Thyroid gland (tissue), 4 donors: ENCODE results near the gene POLR3K. TPM values are rescaled to one million over a fixed set of nuclear protein-coding genes. Genes with fewer than 3 reads are reported as not detected.

ENCODE experiments used
- DNase-seq, 2 donors: peaks; one replicate each; pipeline ENCODE4 v3.0.0-alpha.2; 2019
- H3K27ac ChIP-seq, 3 donors: fragments of 200-600 bp; sonication (generic); 1 replicate in 2 of 3; 2 replicates in 1 of 3; pipeline ENCODE4 v1.5.1; 2016 to 2019; ENCODE audit warnings: mild to moderate bottlenecking in 1 of 3, moderate library complexity in 1 of 3
- H3K27me3 ChIP-seq: fragments of 200-600 bp; sonication (generic); one replicate; pipeline ENCODE4 v1.5.1; 2019
- H3K36me3 ChIP-seq, 2 donors: fragments of 200-600 bp; sonication (generic); one replicate each; pipeline ENCODE4 v1.5.1; 2016 to 2019
- H3K4me1 ChIP-seq, 2 donors: fragments of 200-600 bp; sonication (generic); one replicate each; pipeline ENCODE4 v1.5.1; 2017 to 2019
- H3K4me3 ChIP-seq, 3 donors: fragments of 200-600 bp; sonication (generic); replicated peaks in 1 of 3; 1 replicate in 2 of 3; 2 replicates in 1 of 3; pipeline ENCODE4 v1.5.1; 2016; ENCODE audit warnings: mild to moderate bottlenecking in 1 of 3
- H3K9me3 ChIP-seq: fragments of 200-600 bp; sonication (generic); one replicate; pipeline ENCODE4 v1.5.1; 2017
- POLR2A ChIP-seq, 2 donors: fragments of 450-650 bp; IDR thresholded peaks; one replicate each; pipeline ENCODE4 v1.6.1; 2017; ENCODE audit warnings: antibody characterized with exemption in 2 of 2, mild to moderate bottlenecking in 2 of 2, moderate library complexity in 1 of 2
- WGBS, 2 donors: methylation state at CpG; one replicate each; pipeline ENCODE4 v1.1.5; 2017; 5-methylcytosine and 5-hydroxymethylcytosine counted together
- intact Hi-C: fragments of 100-400 bp; cut with DNase I; formaldehyde crosslinking; loops from one replicate; pipeline ENCODE4 v1.15.1; 2023
- total RNA-seq, 4 donors: library from RNA; depleted of rRNA; stranded (reverse); fragments of >200 nt; gene quantifications; one replicate each; pipeline ENCODE4 v1.2.3, GENCODE V29; 2016
- TF ChIP-seq, protein P1 (sequence below), 6 experiments: fragments of 200-600 bp in 3 of 6; fragments of 450-650 bp in 3 of 6; sonication (generic) in 3 of 6; IDR thresholded peaks; one replicate each; pipeline ENCODE4 v1.5.1; 2016 to 2019; ENCODE audit warnings: antibody characterized with exemption in 6 of 6, mild to moderate bottlenecking in 2 of 6, inconsistent platforms in 1 of 6, moderate library complexity in 1 of 6

Gene POLR3K
- total RNA-seq, 4 donors from 2014 or later = 3.5 to 6.7 (median 4.6) TPM

DNA sequence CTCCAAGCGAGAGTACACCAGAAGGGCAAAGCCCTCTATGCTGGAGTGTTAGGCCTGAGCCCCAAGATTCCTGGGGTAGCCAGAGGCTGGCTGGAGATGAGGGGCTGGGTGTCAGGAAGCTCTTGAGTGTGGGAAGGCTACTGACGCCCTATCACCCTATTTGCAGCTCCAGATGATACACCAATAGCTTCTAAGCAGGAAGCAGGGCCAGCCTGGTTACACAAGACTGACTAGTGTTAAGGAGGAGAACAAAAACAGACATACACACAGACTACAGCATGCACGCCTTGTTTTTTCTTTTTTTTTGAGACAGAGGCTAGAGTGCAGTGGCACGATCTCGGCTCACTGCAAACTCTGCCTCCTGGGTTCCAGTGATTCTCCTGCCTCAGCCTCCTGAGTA is 15.9 kb downstream of the POLR3K start:
- no peaks in the 10 kb centered on the region for H3K36me3 ChIP-seq
- 96 to 98% methylated on average over 5 of the region's 5 CpGs for whole genome bisulfite sequencing, 2 donors
- TF ChIP-seq, protein P1, sequence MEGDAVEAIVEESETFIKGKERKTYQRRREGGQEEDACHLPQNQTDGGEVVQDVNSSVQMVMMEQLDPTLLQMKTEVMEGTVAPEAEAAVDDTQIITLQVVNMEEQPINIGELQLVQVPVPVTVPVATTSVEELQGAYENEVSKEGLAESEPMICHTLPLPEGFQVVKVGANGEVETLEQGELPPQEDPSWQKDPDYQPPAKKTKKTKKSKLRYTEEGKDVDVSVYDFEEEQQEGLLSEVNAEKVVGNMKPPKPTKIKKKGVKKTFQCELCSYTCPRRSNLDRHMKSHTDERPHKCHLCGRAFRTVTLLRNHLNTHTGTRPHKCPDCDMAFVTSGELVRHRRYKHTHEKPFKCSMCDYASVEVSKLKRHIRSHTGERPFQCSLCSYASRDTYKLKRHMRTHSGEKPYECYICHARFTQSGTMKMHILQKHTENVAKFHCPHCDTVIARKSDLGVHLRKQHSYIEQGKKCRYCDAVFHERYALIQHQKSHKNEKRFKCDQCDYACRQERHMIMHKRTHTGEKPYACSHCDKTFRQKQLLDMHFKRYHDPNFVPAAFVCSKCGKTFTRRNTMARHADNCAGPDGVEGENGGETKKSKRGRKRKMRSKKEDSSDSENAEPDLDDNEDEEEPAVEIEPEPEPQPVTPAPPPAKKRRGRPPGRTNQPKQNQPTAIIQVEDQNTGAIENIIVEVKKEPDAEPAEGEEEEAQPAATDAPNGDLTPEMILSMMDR (IDR thresholded peaks at IDR 0.05) = no peak
- no peak for TF ChIP-seq POLR2A (IDR thresholded peaks at IDR 0.05)
- no peak overlapping the region for H3K4me3 ChIP-seq
- H3K27ac ChIP-seq = no peak overlapping the region
- H3K27me3 ChIP-seq = no peaks in the 10 kb centered on the region
- H3K9me3 ChIP-seq = no peaks in the 10 kb centered on the region
- no peaks in the 10 kb centered on the region for H3K4me1 ChIP-seq
- intact Hi-C loops = no loop called here
- DNase-seq = no peak

DNA sequence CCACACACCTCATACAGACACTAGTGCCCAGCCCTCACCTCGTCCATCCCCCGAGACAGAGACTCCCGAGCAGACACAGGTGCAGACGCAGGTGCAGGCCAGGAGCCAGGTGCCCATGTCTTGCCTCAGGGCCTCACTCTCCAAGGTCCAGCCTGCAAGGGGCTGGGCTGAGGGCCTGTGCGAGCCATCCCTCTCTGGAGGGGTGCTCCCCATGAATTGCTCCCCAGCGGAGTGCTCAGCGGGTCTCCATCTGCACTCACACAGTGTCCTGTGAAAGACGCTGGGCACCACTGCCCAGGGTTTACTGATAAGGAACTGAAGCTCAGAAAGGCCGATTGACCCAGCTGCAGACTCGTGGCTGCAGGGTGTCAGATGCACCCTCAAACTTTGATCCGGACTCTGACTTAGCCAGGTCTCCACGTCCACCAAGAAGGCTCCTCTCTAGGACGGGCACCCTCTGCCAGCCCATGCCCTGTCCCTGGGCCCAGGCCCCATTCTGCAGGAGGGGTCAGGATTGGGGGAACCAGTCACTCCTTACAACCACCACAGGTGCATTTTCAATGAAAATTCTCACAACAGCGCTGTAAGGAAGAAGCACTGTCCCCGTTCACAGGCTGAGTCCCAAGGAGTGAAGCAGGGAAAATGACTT is 16.9 kb downstream of the POLR3K start:
- intact Hi-C loops = no loop called here
- no peak for DNase-seq
- Histone ChIP-seq H3K27me3 (no peaks in the 10 kb centered on the region), H3K4me1 (no peaks in the 10 kb centered on the region), H3K9me3 (no peaks in the 10 kb centered on the region), H3K27ac (no peak overlapping the region), H3K36me3 (no peaks in the 10 kb centered on the region), H3K4me3 (no peak overlapping the region)
- 90 to 99% methylated on average over 12 of the region's 15 CpGs for WGBS, 2 donors
- TF ChIP-seq, protein P1 (IDR thresholded peaks at IDR 0.05) = no peak
- no peak for TF ChIP-seq POLR2A (IDR thresholded peaks at IDR 0.05)

DNA sequence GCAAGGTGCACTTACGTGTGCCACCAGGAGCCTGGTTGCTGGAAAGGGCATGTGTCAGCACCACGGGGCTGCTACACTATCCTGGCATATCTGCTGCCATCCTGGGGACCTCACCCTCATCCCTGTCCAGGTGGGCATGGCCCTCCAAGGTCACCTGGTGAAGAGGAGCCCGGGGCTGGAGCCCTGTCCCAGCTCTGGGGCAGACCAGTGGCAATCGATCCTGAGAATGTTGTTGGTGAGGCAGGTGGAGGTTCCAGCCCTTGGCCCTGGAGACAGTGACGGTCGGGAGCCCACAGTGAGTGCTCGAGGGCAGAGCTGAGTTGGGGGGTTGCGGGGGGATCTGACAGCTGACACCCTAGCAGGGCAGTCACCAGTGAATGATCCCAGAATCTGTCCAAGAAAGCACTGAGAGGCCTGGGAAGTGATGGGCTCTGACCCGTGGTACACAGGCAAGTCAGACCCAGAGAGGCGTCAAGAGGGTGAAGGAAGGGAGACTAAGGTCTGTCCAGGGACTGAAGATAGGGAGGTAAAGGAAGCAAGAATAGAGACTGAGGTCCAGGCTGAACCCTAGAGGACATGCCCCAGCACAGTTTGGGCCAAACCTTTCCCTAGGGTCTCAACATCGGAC is 17.6 kb downstream of the POLR3K start:
- no peak overlapping the region for H3K27ac ChIP-seq
- intact Hi-C loops = no loop called here
- no peak overlapping the region for H3K4me3 ChIP-seq
- H3K9me3 ChIP-seq = no peaks in the 10 kb centered on the region
- no peaks in the 10 kb centered on the region for H3K27me3 ChIP-seq
- no peak for DNase-seq
- H3K4me1 ChIP-seq = no peaks in the 10 kb centered on the region
- 82 to 92% methylated on average over 9 to 10 of the region's 11 CpGs for WGBS, 2 donors
- H3K36me3 ChIP-seq = no peaks in the 10 kb centered on the region
- TF ChIP-seq, protein P1 (IDR thresholded peaks at IDR 0.05) = no peak
- TF ChIP-seq POLR2A (IDR thresholded peaks at IDR 0.05) = no peak

DNA sequence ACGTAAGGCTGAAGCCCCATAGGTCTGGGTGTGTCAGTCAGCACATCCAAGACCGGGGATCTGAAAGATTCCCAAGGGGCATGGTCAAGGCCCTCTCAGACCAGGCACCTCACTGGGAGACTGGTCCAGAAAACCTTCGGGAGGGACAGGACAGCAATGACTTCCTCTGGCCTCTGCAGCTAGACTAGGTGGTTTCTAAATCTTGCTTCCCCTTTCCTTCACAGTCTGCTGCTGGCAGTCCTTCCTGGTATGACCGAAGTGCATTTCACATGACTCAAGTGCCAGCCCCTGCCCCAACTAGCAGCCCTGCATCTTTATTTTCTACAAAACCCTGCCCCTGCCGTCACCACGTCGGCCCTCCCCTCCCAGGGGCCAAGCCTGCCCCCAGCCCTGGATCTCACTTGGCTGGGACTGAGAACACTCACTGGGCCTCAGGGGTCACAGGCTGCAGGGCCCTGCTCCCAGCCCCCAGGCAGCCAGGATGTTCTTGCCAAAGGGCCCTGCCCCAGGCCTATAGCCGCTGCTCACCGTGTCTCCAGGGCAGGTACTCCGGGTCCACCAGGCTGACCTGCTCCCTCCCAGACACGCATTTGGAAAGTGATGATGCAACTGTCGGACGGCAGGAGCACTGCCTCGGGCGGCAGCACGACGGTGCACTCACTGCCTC is 18.3 kb downstream of the POLR3K start:
- intact Hi-C loops = no loop called here
- H3K27me3 ChIP-seq = no peaks in the 10 kb centered on the region
- no peaks in the 10 kb centered on the region for H3K36me3 ChIP-seq
- H3K4me1 ChIP-seq = no peaks in the 10 kb centered on the region
- TF ChIP-seq, protein P1 (IDR thresholded peaks at IDR 0.05) = no peak
- no peak for TF ChIP-seq POLR2A (IDR thresholded peaks at IDR 0.05)
- H3K9me3 ChIP-seq = no peaks in the 10 kb centered on the region
- no peak for DNase-seq
- WGBS, 2 donors = 76 to 90% methylated on average over 13 to 15 of the region's 17 CpGs
- no peak overlapping the region for H3K27ac ChIP-seq
- H3K4me3 ChIP-seq = no peak overlapping the region

DNA sequence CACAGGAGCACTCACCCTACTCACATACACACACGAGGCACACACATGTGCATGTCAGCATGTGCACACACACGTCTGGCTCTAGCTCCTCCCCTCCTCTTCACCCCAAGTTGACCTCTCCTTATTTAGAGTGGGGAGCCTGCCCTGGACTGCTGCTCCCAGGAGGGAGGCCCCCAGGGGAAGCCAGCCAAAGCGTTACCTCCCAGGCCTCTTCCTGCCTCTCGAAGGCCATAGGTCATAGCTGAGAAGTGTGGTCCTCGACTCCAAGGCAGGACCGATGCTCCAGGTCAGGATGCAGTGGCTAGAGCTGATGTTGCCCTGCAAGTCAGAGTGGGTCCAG is 18.8 kb downstream of the POLR3K start:
- Histone ChIP-seq H3K9me3 (no peaks in the 10 kb centered on the region), H3K27ac (no peak overlapping the region), H3K4me1 (no peaks in the 10 kb centered on the region), H3K36me3 (no peaks in the 10 kb centered on the region), H3K4me3 (no peak overlapping the region), H3K27me3 (no peaks in the 10 kb centered on the region)
- 57 to 64% methylated on average over 5 to 6 of the region's 6 CpGs for WGBS, 2 donors
- no peak for DNase-seq
- intact Hi-C loops = no loop called here
- no peak for TF ChIP-seq POLR2A (IDR thresholded peaks at IDR 0.05)
- TF ChIP-seq, protein P1 (IDR thresholded peaks at IDR 0.05) = no peak
